NCI-H2196 (cell line): ENCODE results near the gene ZP3.
A peak's percentile ranks its signal among the peaks of the same experiment; 100 is the strongest.
"Not testable (repeated sequence)": the region's sequence is repeated elsewhere in the genome, so short reads cannot be mapped to it uniquely, and the experiment has no call there.

Source experiments
- DNase-seq: peaks from one replicate; lab custom pipeline; 2025; ENCODE audit not compliant: unreplicated experiment; lab: John Stamatoyannopoulos, UW

Gene ZP3

GRCh38 chr7:76440404-76440803, 15.7 kb downstream of the ZP3 start:
- not testable (repeated sequence) for DNase-seq

GRCh38 chr7:76441792-76442191, 17.0 kb downstream of the ZP3 start:
- DNase-seq = not testable (repeated sequence)

- not testable (repeated sequence) for DNase-seq
Observed at GRCh38 chr7:76442664-76443446, 18.1 kb downstream of the ZP3 start.

- DNase-seq = not testable (repeated sequence)
Observed at GRCh38 chr7:76443846-76444245, 19.1 kb downstream of the ZP3 start.

- peak; percentile 37 for DNase-seq
Observed at GRCh38 chr7:76445577-76446008, 20.8 kb downstream of the ZP3 start.

GRCh38 chr7:76457017-76457416, 32.3 kb downstream of the ZP3 start:
- DNase-seq = not testable (repeated sequence)

- DNase-seq = not testable (repeated sequence)
Observed at GRCh38 chr7:76458504-76458903, 33.8 kb downstream of the ZP3 start.

GRCh38 chr7:76460767-76461166, 36.0 kb downstream of the ZP3 start:
- DNase-seq = not testable (repeated sequence)

- DNase-seq = not testable (repeated sequence)
Observed at GRCh38 chr7:76461464-76462101, 36.8 kb downstream of the ZP3 start, which contains the start of gene DTX2. TSS of gene DTX2 (plus strand) at chr7:76461709. CDS start at chr7:76480510, 18,801 bp downstream.

GRCh38 chr7:76462271-76462882, 37.6 kb downstream of the ZP3 start:
- not testable (repeated sequence) for DNase-seq

GRCh38 chr7:76464959-76465358, 40.2 kb downstream of the ZP3 start:
- not testable (repeated sequence) for DNase-seq

- not testable (repeated sequence) for DNase-seq
Observed at GRCh38 chr7:76465950-76466349, 41.2 kb downstream of the ZP3 start.

- peak; percentile 49 for DNase-seq
Observed at GRCh38 chr7:76467743-76468404, 43.1 kb downstream of the ZP3 start.

- not testable (repeated sequence) for DNase-seq
Observed at GRCh38 chr7:76471556-76472221, 46.9 kb downstream of the ZP3 start.

- DNase-seq = not testable (repeated sequence)
Observed at GRCh38 chr7:76473097-76473496, 48.3 kb downstream of the ZP3 start.

GRCh38 chr7:76476280-76476679, 51.5 kb downstream of the ZP3 start:
- not testable (repeated sequence) for DNase-seq

- DNase-seq = not testable (repeated sequence)
Observed at GRCh38 chr7:76476742-76477474, 52.2 kb downstream of the ZP3 start.

GRCh38 chr7:76479628-76480027, 54.9 kb downstream of the ZP3 start:
- DNase-seq = not testable (repeated sequence)

GRCh38 chr7:76480403-76481253, 55.9 kb downstream of the ZP3 start:
- DNase-seq = not testable (repeated sequence)
